NCI-H1436 treated with DMSO at 0.1 percent for 48 hours (cell line): Measurements from ENCODE around the gene TMED7.

Experiments used
- DNase-seq: peaks from one replicate; lab custom pipeline; 2025; lab: John Stamatoyannopoulos, UW

TMED7 gene

DNA sequence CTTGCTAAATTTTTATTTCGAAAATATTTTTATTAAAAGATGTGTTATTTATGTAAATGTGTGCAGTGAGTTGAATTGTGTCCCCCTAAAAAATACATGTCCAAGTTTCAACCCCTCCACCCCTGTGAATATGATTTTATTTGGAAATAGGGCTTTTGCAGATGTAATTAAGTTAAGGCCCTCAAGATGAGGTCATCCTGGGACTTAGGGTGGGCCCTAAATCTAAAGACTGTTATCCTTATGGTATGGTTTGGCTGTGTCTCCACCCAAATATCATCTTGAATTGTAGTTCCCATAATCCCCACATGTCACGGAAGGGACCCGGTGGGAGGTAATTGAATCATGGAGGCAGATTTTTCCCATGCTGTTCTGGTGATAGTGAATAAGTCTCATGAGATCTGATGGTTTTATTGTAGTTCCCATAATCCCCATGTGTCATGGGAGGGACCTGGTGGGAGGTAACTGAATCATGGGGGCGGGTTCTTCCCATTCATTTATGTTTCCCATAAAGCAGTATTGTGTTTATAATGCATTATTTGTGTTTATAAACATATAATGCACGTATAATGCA, 1.5 kb upstream of the TMED7 start:
- no peak for DNase-seq

- no peak for DNase-seq
Observed at GRCh38 chr5:115626445-115626823, 598 bp upstream of the TMED7 start.

DNA sequence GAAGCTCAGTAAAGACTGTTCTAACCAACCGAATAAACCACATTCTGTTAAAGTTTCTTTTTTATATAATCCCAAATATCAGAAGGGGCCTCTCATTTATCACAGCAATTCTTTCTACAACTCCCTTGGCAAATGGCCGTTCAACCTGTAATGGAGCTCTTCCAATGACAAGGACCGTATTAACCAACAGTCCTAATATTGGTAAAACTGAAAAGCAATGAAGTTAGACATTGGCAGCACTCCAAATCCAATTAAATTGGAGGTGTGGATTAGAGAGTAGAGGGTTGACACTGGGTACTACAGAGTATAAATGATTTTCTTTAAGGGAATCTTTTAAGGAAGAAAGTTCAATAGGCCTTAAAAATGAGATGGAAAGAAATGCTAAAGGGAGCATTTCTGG, 842 bp downstream of the TMED7 start:
- no peak for DNase-seq

DNA sequence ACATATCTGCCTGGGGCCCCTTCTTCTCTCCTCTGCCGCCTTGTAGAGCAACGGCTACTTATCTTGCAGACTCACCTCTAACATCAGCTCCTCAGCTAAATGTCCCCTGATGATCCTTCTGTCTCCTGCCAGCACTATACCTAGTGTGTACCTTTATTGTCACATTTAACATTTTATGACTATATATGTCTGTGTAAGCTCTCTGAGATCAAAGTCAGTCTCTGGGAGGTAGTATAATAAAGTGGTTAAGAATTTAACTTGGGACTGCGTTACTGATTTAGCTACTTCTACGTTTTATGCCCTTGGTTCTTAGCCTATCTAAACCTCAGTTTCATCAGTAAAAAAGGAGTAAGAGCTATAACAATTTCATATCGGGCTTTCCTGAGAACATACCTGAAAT, 2.2 kb downstream of the TMED7 start:
- DNase-seq: no peak

DNA sequence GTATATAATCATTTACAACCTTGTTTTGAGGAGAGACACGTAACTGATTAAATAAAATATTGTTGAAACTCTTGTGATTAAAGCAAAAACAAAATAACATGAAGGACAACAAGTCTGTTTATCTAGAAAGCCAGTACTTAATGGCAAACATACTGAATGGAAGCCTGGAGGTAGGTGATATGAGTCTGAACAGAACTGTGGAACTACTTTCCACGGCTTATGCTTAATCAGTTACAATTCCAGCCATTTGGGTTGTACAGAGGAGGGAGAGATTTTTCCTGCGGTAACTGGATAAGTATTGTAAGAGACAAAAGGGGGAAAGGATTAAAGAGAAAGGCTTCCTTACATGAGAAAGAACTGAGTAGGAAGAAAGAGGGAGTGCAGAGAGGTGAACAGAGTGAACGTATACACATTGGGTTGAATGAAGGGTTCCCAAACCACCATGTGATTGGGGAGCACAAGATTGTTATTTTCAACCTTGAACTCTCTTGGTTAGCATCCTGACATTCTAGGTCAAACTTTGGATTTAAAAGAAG, 4.4 kb downstream of the TMED7 start:
- no peak for DNase-seq

DNA sequence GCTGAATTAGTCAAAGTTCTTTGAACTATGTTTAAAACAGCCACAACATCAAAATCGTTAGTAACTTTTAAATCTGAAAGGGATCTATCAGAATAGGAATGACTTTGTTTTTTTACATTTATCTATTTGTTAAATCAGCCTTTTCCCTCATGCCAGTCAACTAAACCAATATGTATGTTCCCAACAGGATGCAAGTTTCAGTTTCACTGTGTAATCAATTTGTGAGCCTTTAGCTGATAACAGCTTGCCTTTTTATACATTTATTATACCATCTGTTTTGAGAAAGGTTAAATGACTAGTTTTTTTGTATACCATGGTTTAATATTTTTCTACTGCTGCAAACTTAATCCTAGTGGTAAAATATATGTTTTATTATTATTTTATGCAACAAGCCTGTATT, 8.9 kb downstream of the TMED7 start:
- DNase-seq: no peak

DNA sequence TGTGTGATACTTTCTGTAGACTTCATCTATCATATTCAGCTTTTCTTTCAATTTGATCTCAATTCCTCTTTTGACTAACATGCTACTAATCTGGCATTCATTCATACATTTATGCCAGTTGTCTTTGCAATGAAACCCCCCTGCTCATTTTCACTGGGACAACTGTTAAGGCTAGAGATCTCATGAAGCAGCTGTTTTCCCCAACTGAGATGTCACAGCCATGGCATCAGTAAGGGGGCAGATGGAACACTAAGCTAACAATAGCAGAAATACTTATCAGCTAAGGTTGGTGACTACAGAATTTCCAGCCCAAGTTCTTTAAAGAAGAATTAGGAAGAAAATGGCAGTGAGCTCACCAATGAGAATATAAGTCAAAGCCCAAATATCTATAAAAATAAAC, 9.4 kb downstream of the TMED7 start:
- DNase-seq: no peak

DNA sequence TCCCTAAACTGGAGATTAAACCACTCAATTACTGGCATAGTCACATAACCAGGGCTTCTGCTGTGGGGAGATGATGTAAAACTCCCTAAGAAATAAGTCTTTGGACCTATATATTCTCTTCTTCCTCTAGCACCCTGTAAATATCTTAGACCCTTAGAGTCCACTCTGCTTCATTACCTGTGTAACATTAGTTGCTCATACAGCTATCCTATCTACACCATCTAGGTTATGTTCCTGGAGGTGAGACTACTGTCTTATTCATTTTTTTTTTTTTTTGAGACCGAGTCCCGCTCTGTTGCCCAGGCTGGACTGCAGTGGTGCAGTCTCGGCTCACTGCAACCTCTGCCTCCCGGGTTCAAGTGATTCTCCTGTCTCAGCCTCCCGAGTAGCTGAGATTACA, 14.0 kb downstream of the TMED7 start:
- DNase-seq: no peak

GRCh38 chr5:115607935-115608334, 17.9 kb downstream of the TMED7 start:
- no peak for DNase-seq

GRCh38 chr5:115605436-115605835, 20.4 kb downstream of the TMED7 start:
- DNase-seq: no peak

DNA sequence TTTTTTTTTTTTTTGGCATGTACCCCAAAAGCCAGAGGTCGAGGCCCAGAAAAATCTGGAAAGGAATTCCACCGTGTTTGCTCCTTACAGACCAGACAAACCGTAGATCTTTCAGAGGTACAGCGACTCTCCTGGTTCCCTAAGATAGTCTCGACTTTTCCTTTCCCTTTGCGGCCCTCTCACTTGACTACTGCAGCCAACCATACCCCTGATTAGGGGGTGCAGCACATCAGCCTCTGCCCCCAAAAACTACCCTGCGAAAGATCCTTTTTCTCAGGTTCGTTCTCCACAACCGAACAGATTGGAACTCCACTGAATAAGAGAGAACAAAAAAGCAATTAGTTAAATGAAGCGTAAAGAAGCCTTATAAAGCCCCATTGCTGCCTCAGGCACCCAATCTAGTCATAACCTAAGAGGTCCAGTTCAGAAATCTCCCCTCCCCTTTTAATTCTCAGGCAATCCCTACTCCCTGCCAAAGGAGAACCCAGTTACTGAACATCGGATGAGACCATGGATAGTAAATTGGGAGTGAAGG, 23.2 kb downstream of the TMED7 start:
- no peak for DNase-seq

DNA sequence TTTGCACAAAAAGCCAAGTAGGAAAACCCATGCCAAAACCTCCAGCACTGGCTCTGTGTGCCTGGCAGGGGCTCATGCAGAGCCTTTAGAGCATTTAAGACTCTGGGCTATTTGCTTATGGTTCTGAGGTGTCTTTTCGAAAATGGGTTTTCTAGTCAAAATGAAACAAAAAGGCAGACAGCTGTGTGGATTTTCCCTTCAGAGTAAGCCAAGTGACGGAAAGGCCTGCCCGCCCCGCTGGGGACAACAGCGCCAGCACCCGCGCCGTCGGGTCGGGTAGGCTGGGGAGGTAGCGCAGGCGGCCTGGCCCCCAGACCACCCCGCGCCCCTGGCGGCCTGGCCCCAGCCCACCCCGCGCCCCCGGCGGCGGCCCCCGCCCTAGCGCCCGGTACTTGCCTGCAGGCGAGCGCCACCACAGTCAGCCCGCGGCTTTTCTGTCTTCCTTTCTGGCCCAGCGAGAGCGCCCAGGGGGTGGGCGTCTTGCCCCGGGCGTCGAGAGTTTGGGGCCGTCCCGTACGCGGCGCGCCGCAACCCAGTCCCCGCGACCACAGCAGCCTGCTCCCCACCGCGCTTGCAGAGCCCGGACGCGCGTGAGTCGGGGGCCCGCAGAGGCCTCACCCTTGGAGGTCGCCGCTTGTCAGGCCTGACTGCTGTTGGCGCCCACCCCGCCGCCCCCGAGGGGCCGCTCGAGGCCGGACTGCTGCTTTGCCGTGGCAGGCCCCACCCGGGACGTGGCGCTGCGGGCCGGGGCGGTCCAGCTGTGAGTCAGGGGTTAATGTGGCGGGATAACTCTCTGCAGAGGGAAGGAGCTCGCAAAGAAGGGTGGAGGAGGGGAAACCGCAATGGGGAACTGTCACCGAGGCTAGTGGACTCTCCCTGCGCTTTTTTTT, 23.9 kb downstream of the TMED7 start, which contains the start of gene TICAM2:
TSS of gene TICAM2 (minus strand) at position 779 of the 890 bp plus-strand sequence. CDS start 21,223 bp downstream, outside the sequence.
- DNase-seq: no peak

GRCh38 chr5:115600766-115601165, 25.1 kb downstream of the TMED7 start:
- no peak for DNase-seq

- no peak for DNase-seq
Observed at GRCh38 chr5:115599924-115600323, 25.9 kb downstream of the TMED7 start.

DNA sequence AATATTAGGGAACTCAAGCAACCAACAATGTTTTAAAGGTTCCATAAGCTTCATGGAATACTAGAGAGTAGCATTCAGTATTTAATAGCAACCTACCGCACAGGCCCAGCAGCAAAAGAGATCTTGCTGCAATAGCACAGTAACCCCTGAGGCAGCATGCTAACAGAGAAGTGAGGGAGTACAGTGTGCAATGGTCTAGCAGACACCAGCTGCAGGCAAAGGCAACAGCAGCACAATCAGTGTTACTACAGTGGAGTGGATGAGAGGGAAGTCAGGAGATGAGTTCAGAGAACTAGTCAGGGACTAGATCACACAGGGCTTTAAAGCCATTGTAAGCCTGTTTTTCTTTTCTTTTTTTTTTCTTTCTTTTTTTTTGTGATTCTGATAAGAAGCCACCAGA, 26.3 kb downstream of the TMED7 start:
- DNase-seq: no peak

- no peak for DNase-seq
Observed at GRCh38 chr5:115594128-115595047, 31.4 kb downstream of the TMED7 start.

GRCh38 chr5:115589043-115589442, 36.8 kb downstream of the TMED7 start:
- no peak for DNase-seq

DNA sequence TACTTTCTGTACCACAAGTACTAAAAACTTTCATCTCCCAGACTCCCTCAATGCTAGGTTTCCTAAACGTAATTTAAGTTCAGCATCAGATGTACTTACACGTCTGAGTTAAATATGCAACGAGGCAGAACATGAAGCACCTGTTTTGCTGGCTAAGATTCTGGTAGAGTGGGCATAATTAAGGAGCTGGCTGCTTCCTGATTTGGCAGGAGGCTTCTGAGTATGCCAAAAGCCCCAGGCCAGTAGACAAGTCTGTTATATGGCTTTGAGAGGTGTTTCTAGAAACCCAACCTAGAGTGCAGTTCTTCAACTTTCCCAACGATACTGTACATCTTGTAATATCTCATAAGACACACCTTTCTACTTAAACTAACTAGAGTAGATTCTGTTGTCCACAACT, 37.2 kb downstream of the TMED7 start:
- DNase-seq: no peak

DNA sequence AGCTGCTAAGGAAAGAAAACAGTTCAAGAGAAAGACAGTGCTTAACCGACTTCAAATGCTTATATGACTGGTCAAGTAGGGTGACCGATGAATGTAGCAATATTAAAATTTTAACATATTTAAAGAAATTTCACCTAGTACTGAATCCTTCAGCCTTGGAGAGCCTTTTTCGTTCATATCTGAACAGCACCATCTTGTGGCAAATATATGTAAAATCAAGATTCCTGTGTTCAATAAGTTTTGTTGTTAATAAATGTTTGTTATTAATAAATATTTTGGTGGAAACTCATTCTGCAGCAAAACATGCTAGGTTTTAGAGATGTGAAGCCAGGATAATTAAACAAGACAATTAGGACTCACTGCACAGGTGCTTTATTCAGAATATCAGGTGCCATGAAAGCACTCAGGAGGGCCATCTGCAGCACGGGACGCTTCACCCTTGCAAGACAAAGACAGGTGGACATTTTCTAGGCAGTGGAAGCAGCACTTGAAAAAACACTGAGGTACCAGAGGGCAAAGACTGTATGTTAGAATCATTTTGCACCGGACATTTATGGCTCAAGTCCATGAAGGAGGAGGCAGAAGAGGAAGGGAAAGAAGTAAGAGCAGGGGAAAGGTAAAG, 39.2 kb downstream of the TMED7 start:
- no peak for DNase-seq

DNA sequence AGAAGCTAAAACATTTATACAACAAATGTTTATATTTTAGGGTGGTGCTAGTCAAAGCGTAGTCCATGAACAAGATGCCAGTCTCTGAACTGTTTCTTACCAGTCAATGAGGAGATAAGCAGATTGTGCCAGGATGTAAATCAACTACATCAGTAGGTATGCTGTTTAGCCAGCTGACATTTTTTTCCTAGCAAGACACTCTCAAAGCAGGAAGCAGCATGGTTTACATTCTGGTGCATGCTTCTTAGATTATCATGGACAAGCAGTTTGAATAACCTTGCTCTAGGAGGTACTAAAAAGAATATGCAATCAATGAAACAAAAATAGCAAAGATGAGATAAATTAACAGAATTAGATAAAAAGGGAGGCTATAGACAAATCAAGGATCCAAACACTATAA, 40.6 kb downstream of the TMED7 start:
- DNase-seq: no peak

DNA sequence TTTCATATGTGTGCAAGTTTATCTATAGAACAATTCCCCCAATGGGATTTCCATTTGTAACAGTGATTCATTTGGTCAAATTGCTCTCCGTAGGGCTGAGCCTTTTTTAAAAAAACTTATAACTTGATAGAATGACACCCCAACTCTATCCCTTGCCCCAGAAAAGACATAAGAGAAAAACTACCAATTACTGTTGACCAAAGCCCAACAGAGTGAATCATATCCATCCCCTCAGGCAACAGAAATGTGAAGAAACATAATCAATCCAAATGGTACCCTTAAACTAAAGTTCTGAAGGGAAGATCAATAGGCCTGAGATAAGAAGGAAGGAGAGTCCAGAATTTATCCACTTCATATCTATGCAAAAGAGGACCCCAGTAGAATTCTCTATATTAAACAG, 41.3 kb downstream of the TMED7 start:
- no peak for DNase-seq

DNA sequence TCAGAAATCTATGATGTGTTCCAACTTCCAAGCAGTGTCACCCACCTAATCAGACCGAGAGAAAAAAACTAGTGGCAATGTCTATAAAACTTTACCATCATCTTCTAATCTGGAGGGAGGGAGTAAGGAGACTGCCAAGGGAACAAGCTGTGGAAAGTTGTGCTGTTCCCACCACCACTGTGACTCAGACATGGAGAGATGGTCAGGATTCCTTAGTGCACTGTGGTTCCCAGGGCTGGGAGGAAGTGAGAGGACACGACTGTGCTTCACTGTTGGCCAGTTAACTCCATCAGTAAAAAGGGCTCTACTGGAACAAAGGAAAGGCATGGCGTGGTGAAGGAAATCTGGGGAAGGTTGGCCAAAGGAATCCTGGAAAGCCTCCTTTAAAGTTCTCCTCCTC, 42.4 kb downstream of the TMED7 start:
- DNase-seq: no peak
